Measurements from ENCODE around the gene NXPH1. TPM values are rescaled to one million over a fixed set of nuclear protein-coding genes. Genes with fewer than 3 reads are reported as not detected.
"Not testable (repeated sequence)": the region's sequence is repeated elsewhere in the genome, so short reads cannot be mapped to it uniquely, and the experiment has no call there.

The NXPH1 gene
- total and polyA plus RNA-seq, 7 donors: not detected

- DNase-seq (no peak), ATAC-seq (no peak)
- Histone ChIP-seq H3K27me3 (ENCODE audit: insufficient read depth in 3 of 3, low read length in 2 of 3) (no peaks in the 10 kb centered on the region), H3K27ac (no peak overlapping the region), H3K9me3 (no peaks in the 10 kb centered on the region), H3K4me1 (no peaks in the 10 kb centered on the region), H3K36me3 (ENCODE audit: insufficient read depth in 1 of 2, low read depth in 1 of 2) (no peaks in the 10 kb centered on the region), H3K4me3 (no peak overlapping the region)
- no peak for TF ChIP-seq CTCF (IDR thresholded peaks at IDR 0.05)
- intact Hi-C loops (cut with DNase I): no loop called here
- WGBS, 3 donors: 94% methylated on average over 1 of the region's 1 CpG
Observed at GRCh38 chr7:8719102-8719501, 285.7 kb downstream of the NXPH1 start.

GRCh38 chr7:8724080-8724718 lies 290.8 kb downstream of the NXPH1 start:
- ATAC-seq (no peak), DNase-seq (no peak)
- no peaks in the 10 kb centered on the region for H3K4me1 ChIP-seq
- H3K9me3 ChIP-seq: no peaks in the 10 kb centered on the region
- no peak overlapping the region for H3K27ac ChIP-seq
- 14 to 18% (median 14%) methylated on average over 4 of the region's 4 CpGs for WGBS, 3 donors
- H3K36me3 ChIP-seq (ENCODE audit: insufficient read depth in 1 of 2, low read depth in 1 of 2): no peaks in the 10 kb centered on the region
- intact Hi-C loops (cut with DNase I): loop anchor here in 1 of 2 donors (5.0 kb wide), 1 partner anchor 1138 kb away; no protein-coding TSS in a partner anchor
- no peaks in the 10 kb centered on the region for H3K27me3 ChIP-seq (ENCODE audit: insufficient read depth in 3 of 3, low read length in 2 of 3)
- H3K4me3 ChIP-seq: no peak overlapping the region
- peak; percentile 19 for TF ChIP-seq CTCF (IDR thresholded peaks at IDR 0.05)

GRCh38 chr7:8731756-8732155 lies 298.3 kb downstream of the NXPH1 start:
- H3K9me3 ChIP-seq; H3K4me1 ChIP-seq; H3K27ac ChIP-seq; intact Hi-C loops (cut with DNase I); ATAC-seq; H3K36me3 ChIP-seq (ENCODE audit: insufficient read depth in 1 of 2, low read depth in 1 of 2); H3K4me3 ChIP-seq; DNase-seq; H3K27me3 ChIP-seq (ENCODE audit: insufficient read depth in 3 of 3, low read length in 2 of 3): not testable (repeated sequence)
- WGBS, 3 donors: 84 to 92% (median 89%) methylated on average over 11 to 14 of the region's 14 CpGs

- WGBS, 3 donors: 71 to 82% (median 79%) methylated on average over 1 of the region's 1 CpG
- intact Hi-C loops (cut with DNase I): no loop called here
- Histone ChIP-seq H3K4me3 (no peak overlapping the region), H3K4me1 (no peaks in the 10 kb centered on the region), H3K36me3 (ENCODE audit: insufficient read depth in 1 of 2, low read depth in 1 of 2) (no peaks in the 10 kb centered on the region), H3K9me3 (no peaks in the 10 kb centered on the region), H3K27me3 (ENCODE audit: insufficient read depth in 3 of 3, low read length in 2 of 3) (no peaks in the 10 kb centered on the region), H3K27ac (no peak overlapping the region)
- no peak for TF ChIP-seq CTCF (IDR thresholded peaks at IDR 0.05)
- ATAC-seq (no peak), DNase-seq (no peak)
Observed at GRCh38 chr7:8739837-8740236, 306.4 kb downstream of the NXPH1 start.

- no peaks in the 10 kb centered on the region for H3K27me3 ChIP-seq (ENCODE audit: insufficient read depth in 3 of 3, low read length in 2 of 3)
- WGBS, 3 donors: 88 to 97% (median 90%) methylated on average over 2 of the region's 2 CpGs
- H3K9me3 ChIP-seq: no peaks in the 10 kb centered on the region
- H3K27ac ChIP-seq: no peak overlapping the region
- ATAC-seq (no peak), DNase-seq (no peak)
- TF ChIP-seq CTCF (IDR thresholded peaks at IDR 0.05): no peak
- H3K4me1 ChIP-seq: no peaks in the 10 kb centered on the region
- H3K36me3 ChIP-seq (ENCODE audit: insufficient read depth in 1 of 2, low read depth in 1 of 2): no peaks in the 10 kb centered on the region
- intact Hi-C loops (cut with DNase I): no loop called here
- H3K4me3 ChIP-seq: no peak overlapping the region
Observed at GRCh38 chr7:8742837-8743236, 309.4 kb downstream of the NXPH1 start.
